Endothelial cell of umbilical vein (primary cell): ENCODE measurements around the gene PKDCC. TPM values are rescaled to one million over a fixed set of nuclear protein-coding genes. Genes with fewer than 3 reads are reported as not detected.
A peak's percentile ranks its signal among the peaks of the same experiment; 100 is the strongest.

Experiments used
- BruUV-seq: library from RNA; stranded (reverse); fragments of 400-500 nt; replicated peaks from 2 replicates; lab custom pipeline; 2021; lab: Mats Ljungman, UMichigan
- CTCF ChIA-PET: fragments of 300-600, 350-600 bp; sonication (Branson Sonifier 250); formaldehyde crosslinking; loops from one replicate; lab custom pipeline; 2021; ENCODE audit warnings: antibody characterized with exemption, inconsistent platforms; lab: Charles Lee
- POLR2A ChIA-PET: fragments of 300-600, 350-600 bp; sonication (Branson Sonifier 250); formaldehyde crosslinking; loops from one replicate; lab custom pipeline; 2021; ENCODE audit warnings: antibody characterized with exemption, inconsistent platforms; lab: Charles Lee
- DNase-seq: peaks from one replicate; pipeline ENCODE4 v3.0.0-alpha.2; 2011; ENCODE audit warnings: low read depth, low spot score
- FAIRE-seq: peaks from 2 replicates; lab custom pipeline; 2011; peaks lifted over from hg19 to GRCh38; lab: Jason Lieb, UNC
- H2AFZ ChIP-seq: 2 replicates; pipeline ENCODE4 v1.6.0; 2012; ENCODE audit warnings: low read depth, low read length, control low read depth, inconsistent platforms
- H3K27ac ChIP-seq: 2 replicates; pipeline ENCODE4 v1.5.1; 2011; ENCODE audit warnings: low read depth, mild to moderate bottlenecking, control low read depth, low read length, moderate library complexity; ENCODE audit not compliant: insufficient read depth
- H3K27me3 ChIP-seq, 2 experiments: 2 replicates each; pipeline versions ENCODE4 v1.6.0 to v1.6.1; 2011; ENCODE audit warnings: low read length in 2 of 2, mixed read lengths in 1 of 2; ENCODE audit not compliant: control insufficient read depth in 2 of 2, insufficient read depth in 2 of 2
- H3K36me3 ChIP-seq, 2 experiments: 2 replicates in 1 of 2; 3 replicates in 1 of 2; pipeline ENCODE4 v1.5.1; 2011; ENCODE audit warnings: low read length in 2 of 2, mild to moderate bottlenecking in 1 of 2, moderate library complexity in 1 of 2; ENCODE audit not compliant: control insufficient read depth in 2 of 2, insufficient read depth in 2 of 2; ENCODE audit errors: extremely low read depth in 1 of 2
- H3K4me1 ChIP-seq: 3 replicates; pipeline ENCODE4 v1.5.1; 2011; ENCODE audit warnings: mild to moderate bottlenecking, low read length; ENCODE audit not compliant: control insufficient read depth, insufficient read depth; ENCODE audit errors: extremely low read depth
- H3K4me2 ChIP-seq: 2 replicates; pipeline ENCODE4 v1.6.1; 2011; ENCODE audit warnings: low read length, control low read depth, mixed read lengths; ENCODE audit not compliant: insufficient read depth
- H3K4me3 ChIP-seq, 3 experiments: fragments of 200-600 bp in 1 of 3; sonication (generic), shearing (Covaris generic) in 1 of 3; replicated peaks in 1 of 3; 2 replicates each; pipeline ENCODE4 v1.5.1; 2011 to 2016; ENCODE audit warnings: control low read depth in 3 of 3, low read length in 3 of 3, mild to moderate bottlenecking in 2 of 3, inconsistent platforms in 1 of 3, low read depth in 1 of 3, moderate library complexity in 1 of 3; ENCODE audit not compliant: insufficient read depth in 1 of 3
- H3K79me2 ChIP-seq: 2 replicates; pipeline ENCODE4 v1.6.0; 2012; ENCODE audit warnings: low read length, inconsistent platforms; ENCODE audit not compliant: control insufficient read depth, insufficient read depth
- H3K9ac ChIP-seq: replicated peaks from 2 replicates; pipeline ENCODE3; 2011; ENCODE audit warnings: low read length, control low read depth; ENCODE audit not compliant: insufficient read depth; ENCODE audit errors: extremely low read depth
- H3K9me1 ChIP-seq: replicated peaks from 3 replicates; pipeline ENCODE4 v1.6.0; 2011; ENCODE audit warnings: mild to moderate bottlenecking, low read length; ENCODE audit not compliant: control insufficient read depth, insufficient read depth; ENCODE audit errors: extremely low read depth
- H3K9me3 ChIP-seq: replicated peaks from 2 replicates; pipeline ENCODE4 v1.5.1; 2012; ENCODE audit warnings: low read length, inconsistent platforms; ENCODE audit not compliant: control insufficient read depth, insufficient read depth
- H4K20me1 ChIP-seq: replicated peaks from 2 replicates; pipeline ENCODE3; 2011; ENCODE audit warnings: mild to moderate bottlenecking, low read length; ENCODE audit not compliant: control insufficient read depth, insufficient read depth; ENCODE audit errors: extremely low read depth
- CTCF ChIP-seq, 2 donors: IDR thresholded peaks; 1 replicate in 1 of 2; 2 replicates in 1 of 2; pipeline ENCODE4 v1.5.1; 2011; ENCODE audit warnings: low read length in 2 of 2, mild to moderate bottlenecking in 2 of 2, moderate library complexity in 2 of 2, control low read depth in 1 of 2, inconsistent platforms in 1 of 2, low read depth in 1 of 2; ENCODE audit not compliant: insufficient read depth in 1 of 2; ENCODE audit errors: extremely low read depth in 1 of 2
- EZH2 ChIP-seq: IDR thresholded peaks from 2 replicates; pipeline ENCODE4 v1.6.1; 2012; ENCODE audit warnings: borderline replicate concordance, low read depth, mild to moderate bottlenecking, moderate library complexity, low read length, inconsistent platforms; ENCODE audit not compliant: severe bottlenecking
- FOS ChIP-seq: IDR thresholded peaks from 2 replicates; pipeline ENCODE4 v1.6.1; 2011; ENCODE audit warnings: mild to moderate bottlenecking, low read length, moderate library complexity, borderline replicate concordance; ENCODE audit not compliant: insufficient read depth
- GATA2 ChIP-seq: IDR thresholded peaks from 2 replicates; pipeline ENCODE4 v1.7.0; 2011; ENCODE audit warnings: low read depth, mild to moderate bottlenecking, moderate library complexity, mixed read lengths, low read length; ENCODE audit not compliant: insufficient read length, insufficient read depth
- JUN ChIP-seq: IDR thresholded peaks from 2 replicates; pipeline ENCODE4 v1.6.1; 2011; ENCODE audit warnings: borderline replicate concordance, low read depth; ENCODE audit not compliant: insufficient read length, insufficient read depth
- MAX ChIP-seq: IDR thresholded peaks from 2 replicates; pipeline ENCODE4 v1.6.1; 2011; ENCODE audit not compliant: insufficient read depth, insufficient read length
- MYC ChIP-seq: IDR thresholded peaks from one replicate; pipeline ENCODE4 v1.6.1; 2011; ENCODE audit warnings: mild to moderate bottlenecking, low read depth, low read length
- POLR2A ChIP-seq: IDR thresholded peaks from 2 replicates; pipeline ENCODE4 v1.6.1; 2012; ENCODE audit warnings: low read depth, mild to moderate bottlenecking, control low read depth, low read length
- POLR2AphosphoS5 ChIP-seq: IDR thresholded peaks from 2 replicates; pipeline ENCODE4 v1.6.1; 2012; ENCODE audit warnings: low read depth, mild to moderate bottlenecking, control low read depth, low read length, moderate library complexity; ENCODE audit not compliant: insufficient read depth
- dilution Hi-C: fragments of 300-500 bp; cut with MboI; formaldehyde crosslinking; loops from one replicate; pipeline ENCODE4 v1.15.0; 2019; ENCODE audit warnings: low sequenced_read_pairs; ENCODE audit not compliant: extremely low pct_ligation_motif_present
- intact Hi-C: fragments of 100-400 bp; cut with micrococcal nuclease; formaldehyde crosslinking; loops from one replicate; pipeline ENCODE4 v1.10.0; 2022
- polyA plus RNA-seq, 4 experiments: library from polyadenylated mRNA; depleted of rRNA in 3 of 4; stranded (reverse) in 3 of 4; unstranded in 1 of 4; fragments of >200 nt; gene quantifications; 2 replicates each; pipeline versions ENCODE4 v1.2.1 to v1.2.3, GENCODE V29; 2011 to 2012; ENCODE audit warnings: missing spikeins in 1 of 4
- total RNA-seq: library from RNA; stranded (reverse); gene quantifications from 2 replicates; pipeline ENCODE4 v1.2.3, GENCODE V29; 2021

The PKDCC gene
- total and polyA plus RNA-seq, 2 donors (not counting 3 experiments of a cell fraction or from before 2014, with no cell fraction given): 3.0 to 5.9 TPM

GRCh38 chr2:42102591-42103450 lies 55.0 kb downstream of the PKDCC start:
- intact Hi-C loops (no loop called here), dilution Hi-C loops (no loop called here)
- ChIA-PET CTCF (no interaction called here), POLR2A (no interaction called here)
- no peaks in the 10 kb centered on the region for H3K9me1 ChIP-seq
- no peak overlapping the region for H3K27ac ChIP-seq
- no peak overlapping the region for H2AFZ ChIP-seq
- no peak overlapping the region for H3K4me3 ChIP-seq
- peak; percentile 21 for FAIRE-seq
- no peak overlapping the region for H3K9ac ChIP-seq
- H4K20me1 ChIP-seq: no peaks in the 10 kb centered on the region
- no peaks in the 10 kb centered on the region for H3K79me2 ChIP-seq
- no peak overlapping the region for H3K4me2 ChIP-seq
- H3K27me3 ChIP-seq: peaks cover 7 to 10% of the 10 kb centered on the region in 2 experiments
- peaks cover 8% of the 10 kb centered on the region for H3K4me1 ChIP-seq
- TF ChIP-seq GATA2 (no peak), CTCF (IDR thresholded peaks at IDR 0.05; ENCODE audit: extremely low read depth in 1 of 2, insufficient read depth in 1 of 2, low read depth in 1 of 2, low read length in 2 of 2) (no peak), JUN (no peak), FOS (no peak), EZH2 (no peak), MAX (no peak), POLR2AphosphoS5 (no peak), MYC (no peak), POLR2A (no peak)
- no peaks in the 10 kb centered on the region for H3K36me3 ChIP-seq
- BruUV-seq: no TSS peak
- DNase-seq: no peak
- no peaks in the 10 kb centered on the region for H3K9me3 ChIP-seq
